HCT116 (cell line): Measurements from ENCODE around the gene CUBN. TPM values are rescaled to one million over a fixed set of nuclear protein-coding genes. Genes with fewer than 3 reads are reported as not detected.

Experiments used
- ATAC-seq: fragments of 200-7000 bp; cut with Tn5 transposase; 2 replicates; pipeline ENCODE4 v1.9.1; 2020; ENCODE audit warnings: mild to moderate bottlenecking, moderate library complexity
- BruUV-seq: library from RNA; stranded (reverse); fragments of 400-500 nt; replicated peaks from 2 replicates; lab custom pipeline; 2021; lab: Mats Ljungman, UMichigan
- CTCF ChIA-PET: fragments of 300-600 bp; sonication (Branson Sonifier 250); formaldehyde crosslinking; loops from one replicate; lab custom pipeline; 2021; ENCODE audit warnings: antibody characterized with exemption; lab: Charles Lee
- POLR2A ChIA-PET: fragments of 300-600, 350-600 bp; sonication (Branson Sonifier 250); formaldehyde crosslinking; loops from one replicate; lab custom pipeline; 2021; ENCODE audit warnings: antibody characterized with exemption; lab: Charles Lee
- RAD21 ChIA-PET, 2 experiments: fragments of 300-600 bp; sonication (Branson Sonifier 250); formaldehyde crosslinking; loops; one replicate each; lab custom pipeline; 2023; ENCODE audit warnings: low total read pairs in 2 of 2; ENCODE audit not compliant: uncharacterized antibody in 2 of 2, unreplicated experiment in 2 of 2, low non-redundant PET in 1 of 2; lab: Charles Lee
- DNase-seq: peaks from one replicate; pipeline ENCODE4 v3.0.0-alpha.2; 2010; ENCODE audit warnings: low read depth, low spot score
- H2AFZ ChIP-seq: fragments of 200-600 bp; shearing (Covaris generic), sonication (generic); 2 replicates; pipeline ENCODE4 v1.6.1; 2017; ENCODE audit warnings: low read depth, mixed run types, mixed read lengths, antibody characterized with exemption, low read length; ENCODE audit not compliant: poor library complexity, severe bottlenecking
- H3K27ac ChIP-seq: 2 replicates; pipeline ENCODE4 v1.5.1; 2012; ENCODE audit warnings: low read depth, low read length
- H3K27me3 ChIP-seq: fragments of 200-600 bp; sonication (generic); 2 replicates; pipeline ENCODE4 v1.6.1; 2016; ENCODE audit warnings: mixed run types, low read length, mixed read lengths; ENCODE audit not compliant: insufficient read depth
- H3K36me3 ChIP-seq, 2 experiments: fragments of 200-500 bp in 1 of 2; fragments of 200-600 bp in 1 of 2; sonication (Bioruptor generic) in 1 of 2; sonication (generic) in 1 of 2; 2 replicates each; pipeline versions ENCODE4 v1.5.1 to v1.6.1; 2014 to 2016; ENCODE audit warnings: low read length in 2 of 2, inconsistent platforms in 1 of 2, mixed read lengths in 1 of 2, mixed run types in 1 of 2; ENCODE audit not compliant: insufficient read depth in 2 of 2, control insufficient read depth in 1 of 2
- H3K4me1 ChIP-seq, 2 experiments: fragments of 200-600 bp in 1 of 2; sonication (generic) in 1 of 2; 2 replicates each; pipeline versions ENCODE4 v1.5.1 to v1.6.1; 2012 to 2017; ENCODE audit warnings: low read length in 2 of 2, inconsistent platforms in 1 of 2, mild to moderate bottlenecking in 1 of 2, mixed read lengths in 1 of 2, mixed run types in 1 of 2, moderate library complexity in 1 of 2; ENCODE audit not compliant: insufficient read depth in 2 of 2, control insufficient read depth in 1 of 2
- H3K4me2 ChIP-seq: fragments of 200-600 bp; sonication (generic); 2 replicates; pipeline ENCODE4 v1.6.1; 2017; ENCODE audit warnings: mixed run types, low read length, mixed read lengths
- H3K4me3 ChIP-seq, 2 experiments: fragments of 200-600 bp in 1 of 2; sonication (generic) in 1 of 2; replicated peaks in 1 of 2; 2 replicates each; pipeline ENCODE4 v1.5.1; 2011 to 2016; ENCODE audit warnings: low read length in 2 of 2, control low read depth in 1 of 2, low read depth in 1 of 2, mild to moderate bottlenecking in 1 of 2, mixed read lengths in 1 of 2, mixed run types in 1 of 2
- H3K79me2 ChIP-seq: fragments of 200-600 bp; sonication (generic); 2 replicates; pipeline ENCODE4 v1.6.1; 2017; ENCODE audit warnings: mild to moderate bottlenecking, mixed run types, low read length, moderate library complexity, mixed read lengths; ENCODE audit not compliant: insufficient read depth
- H3K9ac ChIP-seq: fragments of 200-600 bp; sonication (generic); 2 replicates; pipeline ENCODE4 v1.6.1; 2016; ENCODE audit warnings: low read length, mixed read lengths
- H3K9me2 ChIP-seq: fragments of 200-600 bp; sonication (generic), shearing (Covaris generic); 2 replicates; pipeline ENCODE4 v1.6.1; 2017; ENCODE audit warnings: mixed run types, mild to moderate bottlenecking, moderate library complexity; ENCODE audit not compliant: insufficient read depth
- H3K9me3 ChIP-seq, 2 experiments: fragments of 200-500 bp in 1 of 2; fragments of 200-600 bp in 1 of 2; sonication (Bioruptor generic) in 1 of 2; sonication (generic) in 1 of 2; 2 replicates each; pipeline ENCODE4 v1.6.1; 2014 to 2017; ENCODE audit warnings: low read length in 2 of 2, mixed read lengths in 2 of 2, inconsistent platforms in 1 of 2, low read depth in 1 of 2, mild to moderate bottlenecking in 1 of 2, mixed run types in 1 of 2, moderate library complexity in 1 of 2; ENCODE audit not compliant: control insufficient read depth in 1 of 2, insufficient read depth in 1 of 2
- H4K20me1 ChIP-seq: fragments of 200-600 bp; sonication (generic), shearing (Covaris generic); 2 replicates; pipeline ENCODE4 v1.6.1; 2017; ENCODE audit warnings: mixed run types, mild to moderate bottlenecking, moderate library complexity; ENCODE audit not compliant: insufficient read depth
- CBX3 ChIP-seq: IDR thresholded peaks from 2 replicates; pipeline ENCODE4 v1.6.1; 2012; ENCODE audit warnings: low read depth
- EGR1 ChIP-seq: IDR thresholded peaks from 2 replicates; pipeline ENCODE4 v1.6.1; 2012; ENCODE audit warnings: low read depth
- EZH2 ChIP-seq: fragments of 200-600 bp; sonication (generic); IDR thresholded peaks from 2 replicates; pipeline ENCODE4 v1.6.1; 2017; ENCODE audit warnings: antibody characterized with exemption, mixed run types
- EZH2phosphoT487 ChIP-seq: fragments of 200-600 bp; IDR thresholded peaks from 2 replicates; pipeline ENCODE4 v1.6.1; 2018; ENCODE audit warnings: antibody characterized with exemption, borderline replicate concordance
- FOSL1 ChIP-seq: IDR thresholded peaks from 2 replicates; pipeline ENCODE4 v1.6.1; 2012; ENCODE audit warnings: low read depth
- JUND ChIP-seq: IDR thresholded peaks from 2 replicates; pipeline ENCODE4 v1.6.1; 2012
- POLR2A ChIP-seq: IDR thresholded peaks from 2 replicates; pipeline ENCODE4 v1.7.0; 2011; ENCODE audit warnings: borderline replicate concordance; ENCODE audit not compliant: insufficient read depth, insufficient read length; ENCODE audit errors: extremely low read depth
- POLR2AphosphoS5 ChIP-seq: IDR thresholded peaks from 2 replicates; pipeline ENCODE4 v1.6.1; 2011; ENCODE audit warnings: mild to moderate bottlenecking, low read depth, low read length, moderate library complexity
- RAD21 ChIP-seq: IDR thresholded peaks from 2 replicates; pipeline ENCODE4 v1.6.1; 2012; ENCODE audit warnings: low read depth, mild to moderate bottlenecking
- SIN3A ChIP-seq: IDR thresholded peaks from 2 replicates; pipeline ENCODE4 v1.6.1; 2012; ENCODE audit warnings: low read depth
- SP1 ChIP-seq: IDR thresholded peaks from 2 replicates; pipeline ENCODE4 v1.6.1; 2012; ENCODE audit warnings: low read depth
- SRF ChIP-seq: IDR thresholded peaks from 2 replicates; pipeline ENCODE4 v1.6.1; 2012; ENCODE audit warnings: low read depth
- TCF7L2 ChIP-seq: IDR thresholded peaks from 2 replicates; pipeline ENCODE4 v1.7.0; 2011; ENCODE audit warnings: borderline replicate concordance, inconsistent platforms; ENCODE audit not compliant: insufficient read depth, insufficient read length; ENCODE audit errors: extremely low read depth
- YY1 ChIP-seq: IDR thresholded peaks from 2 replicates; pipeline ENCODE4 v1.6.1; 2011; ENCODE audit warnings: low read length, low read depth, moderate library complexity, mild to moderate bottlenecking; ENCODE audit not compliant: insufficient replicate concordance; ENCODE audit errors: extremely low read depth
- ZNF274 ChIP-seq: fragments of 200-500 bp; sonication (Bioruptor generic); IDR thresholded peaks from 2 replicates; pipeline ENCODE4 v1.6.1; 2014; ENCODE audit warnings: mild to moderate bottlenecking, low read depth, low read length, inconsistent platforms
- intact Hi-C: fragments of 100-400 bp; cut with micrococcal nuclease; formaldehyde crosslinking; loops from 2 replicates; pipeline ENCODE4 v1.10.0; 2022
- total RNA-seq: library from RNA; stranded (reverse); gene quantifications from one replicate; pipeline ENCODE4 v1.2.1, GENCODE V29; 2021; ENCODE audit not compliant: unreplicated experiment
- TF ChIP-seq, protein P1 (sequence below), 3 experiments: fragments of 200-600 bp in 1 of 3; sonication (generic) in 1 of 3; IDR thresholded peaks in 2 of 3; conservative IDR thresholded peaks in 1 of 3; 2 replicates each; pipeline ENCODE4 v1.5.1; 2012 to 2017; ENCODE audit warnings: low read depth in 2 of 3, low read length in 2 of 3, antibody characterized with exemption in 1 of 3, borderline replicate concordance in 1 of 3, control low read depth in 1 of 3, mild to moderate bottlenecking in 1 of 3, mixed read lengths in 1 of 3, mixed run types in 1 of 3, moderate library complexity in 1 of 3; ENCODE audit not compliant: insufficient read depth in 1 of 3
- TF ChIP-seq, protein P2 (sequence below): IDR thresholded peaks from 2 replicates; pipeline ENCODE4 v1.6.1; 2012; ENCODE audit warnings: low read depth
- TF ChIP-seq, protein P3 (sequence below): IDR thresholded peaks from 2 replicates; pipeline ENCODE4 v1.6.1; 2011; ENCODE audit warnings: mild to moderate bottlenecking, low read length, moderate library complexity; ENCODE audit not compliant: insufficient replicate concordance; ENCODE audit errors: extremely low read depth
- TF ChIP-seq, protein P4 (sequence below): IDR thresholded peaks from 2 replicates; pipeline ENCODE4 v1.6.1; 2012

CUBN gene
- total RNA-seq, 1 experiment from 2014 or later, result 1.2 TPM

DNA sequence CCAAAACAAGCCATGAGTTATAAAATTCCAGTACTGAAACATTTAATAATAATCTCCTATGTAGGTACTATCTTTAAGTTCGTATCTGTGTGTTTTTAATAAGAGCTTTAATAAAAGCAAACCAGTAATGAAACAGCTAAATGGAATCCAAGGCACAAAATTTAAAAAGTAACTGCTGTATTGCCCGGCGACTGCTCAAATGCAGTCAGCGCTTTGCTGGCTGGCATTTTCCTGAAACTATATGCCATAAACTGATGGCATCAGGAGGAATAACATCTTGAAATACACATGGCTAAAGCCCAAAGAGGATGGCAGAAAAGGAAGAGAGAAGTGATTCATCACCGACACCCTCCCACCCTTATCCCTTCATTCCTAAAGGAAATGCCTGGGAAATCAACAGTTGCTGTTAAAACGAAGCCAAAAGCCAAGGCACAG lies 133.1 kb downstream of the CUBN start:
- Histone ChIP-seq H3K9me2 (no peaks in the 10 kb centered on the region), H3K27ac (no peak overlapping the region), H3K79me2 (no peaks in the 10 kb centered on the region), H4K20me1 (no peaks in the 10 kb centered on the region), H3K9ac (no peak overlapping the region), H3K27me3 (no peaks in the 10 kb centered on the region), H3K36me3 (no peaks in the 10 kb centered on the region), H2AFZ (no peak overlapping the region), H3K9me3 (no peaks in the 10 kb centered on the region), H3K4me2 (no peak overlapping the region), H3K4me1 (no peaks in the 10 kb centered on the region), H3K4me3 (no peak overlapping the region)
- TF ChIP-seq RAD21 (no peak), POLR2A (no peak), TCF7L2 (no peak), SP1 (no peak), CBX3 (no peak), YY1 (no peak), JUND (no peak), EGR1 (no peak), ZNF274 (no peak), SRF (no peak), EZH2phosphoT487 (no peak), SIN3A (no peak), POLR2AphosphoS5 (no peak), EZH2 (no peak), FOSL1 (no peak)
- TF ChIP-seq, protein P1, sequence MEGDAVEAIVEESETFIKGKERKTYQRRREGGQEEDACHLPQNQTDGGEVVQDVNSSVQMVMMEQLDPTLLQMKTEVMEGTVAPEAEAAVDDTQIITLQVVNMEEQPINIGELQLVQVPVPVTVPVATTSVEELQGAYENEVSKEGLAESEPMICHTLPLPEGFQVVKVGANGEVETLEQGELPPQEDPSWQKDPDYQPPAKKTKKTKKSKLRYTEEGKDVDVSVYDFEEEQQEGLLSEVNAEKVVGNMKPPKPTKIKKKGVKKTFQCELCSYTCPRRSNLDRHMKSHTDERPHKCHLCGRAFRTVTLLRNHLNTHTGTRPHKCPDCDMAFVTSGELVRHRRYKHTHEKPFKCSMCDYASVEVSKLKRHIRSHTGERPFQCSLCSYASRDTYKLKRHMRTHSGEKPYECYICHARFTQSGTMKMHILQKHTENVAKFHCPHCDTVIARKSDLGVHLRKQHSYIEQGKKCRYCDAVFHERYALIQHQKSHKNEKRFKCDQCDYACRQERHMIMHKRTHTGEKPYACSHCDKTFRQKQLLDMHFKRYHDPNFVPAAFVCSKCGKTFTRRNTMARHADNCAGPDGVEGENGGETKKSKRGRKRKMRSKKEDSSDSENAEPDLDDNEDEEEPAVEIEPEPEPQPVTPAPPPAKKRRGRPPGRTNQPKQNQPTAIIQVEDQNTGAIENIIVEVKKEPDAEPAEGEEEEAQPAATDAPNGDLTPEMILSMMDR (IDR thresholded peaks at IDR 0.05 in 2 of 3, conservative IDR thresholded peaks at IDR 0.05 in 1 of 3; ENCODE audit: borderline replicate concordance in 1 of 3, insufficient read depth in 1 of 3, low read depth in 2 of 3, low read length in 2 of 3), result no peak
- TF ChIP-seq, protein P2, sequence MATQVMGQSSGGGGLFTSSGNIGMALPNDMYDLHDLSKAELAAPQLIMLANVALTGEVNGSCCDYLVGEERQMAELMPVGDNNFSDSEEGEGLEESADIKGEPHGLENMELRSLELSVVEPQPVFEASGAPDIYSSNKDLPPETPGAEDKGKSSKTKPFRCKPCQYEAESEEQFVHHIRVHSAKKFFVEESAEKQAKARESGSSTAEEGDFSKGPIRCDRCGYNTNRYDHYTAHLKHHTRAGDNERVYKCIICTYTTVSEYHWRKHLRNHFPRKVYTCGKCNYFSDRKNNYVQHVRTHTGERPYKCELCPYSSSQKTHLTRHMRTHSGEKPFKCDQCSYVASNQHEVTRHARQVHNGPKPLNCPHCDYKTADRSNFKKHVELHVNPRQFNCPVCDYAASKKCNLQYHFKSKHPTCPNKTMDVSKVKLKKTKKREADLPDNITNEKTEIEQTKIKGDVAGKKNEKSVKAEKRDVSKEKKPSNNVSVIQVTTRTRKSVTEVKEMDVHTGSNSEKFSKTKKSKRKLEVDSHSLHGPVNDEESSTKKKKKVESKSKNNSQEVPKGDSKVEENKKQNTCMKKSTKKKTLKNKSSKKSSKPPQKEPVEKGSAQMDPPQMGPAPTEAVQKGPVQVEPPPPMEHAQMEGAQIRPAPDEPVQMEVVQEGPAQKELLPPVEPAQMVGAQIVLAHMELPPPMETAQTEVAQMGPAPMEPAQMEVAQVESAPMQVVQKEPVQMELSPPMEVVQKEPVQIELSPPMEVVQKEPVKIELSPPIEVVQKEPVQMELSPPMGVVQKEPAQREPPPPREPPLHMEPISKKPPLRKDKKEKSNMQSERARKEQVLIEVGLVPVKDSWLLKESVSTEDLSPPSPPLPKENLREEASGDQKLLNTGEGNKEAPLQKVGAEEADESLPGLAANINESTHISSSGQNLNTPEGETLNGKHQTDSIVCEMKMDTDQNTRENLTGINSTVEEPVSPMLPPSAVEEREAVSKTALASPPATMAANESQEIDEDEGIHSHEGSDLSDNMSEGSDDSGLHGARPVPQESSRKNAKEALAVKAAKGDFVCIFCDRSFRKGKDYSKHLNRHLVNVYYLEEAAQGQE, result no peak
- TF ChIP-seq, protein P3, sequence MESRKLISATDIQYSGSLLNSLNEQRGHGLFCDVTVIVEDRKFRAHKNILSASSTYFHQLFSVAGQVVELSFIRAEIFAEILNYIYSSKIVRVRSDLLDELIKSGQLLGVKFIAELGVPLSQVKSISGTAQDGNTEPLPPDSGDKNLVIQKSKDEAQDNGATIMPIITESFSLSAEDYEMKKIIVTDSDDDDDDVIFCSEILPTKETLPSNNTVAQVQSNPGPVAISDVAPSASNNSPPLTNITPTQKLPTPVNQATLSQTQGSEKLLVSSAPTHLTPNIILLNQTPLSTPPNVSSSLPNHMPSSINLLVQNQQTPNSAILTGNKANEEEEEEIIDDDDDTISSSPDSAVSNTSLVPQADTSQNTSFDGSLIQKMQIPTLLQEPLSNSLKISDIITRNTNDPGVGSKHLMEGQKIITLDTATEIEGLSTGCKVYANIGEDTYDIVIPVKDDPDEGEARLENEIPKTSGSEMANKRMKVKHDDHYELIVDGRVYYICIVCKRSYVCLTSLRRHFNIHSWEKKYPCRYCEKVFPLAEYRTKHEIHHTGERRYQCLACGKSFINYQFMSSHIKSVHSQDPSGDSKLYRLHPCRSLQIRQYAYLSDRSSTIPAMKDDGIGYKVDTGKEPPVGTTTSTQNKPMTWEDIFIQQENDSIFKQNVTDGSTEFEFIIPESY, result no peak
- TF ChIP-seq, protein P4, sequence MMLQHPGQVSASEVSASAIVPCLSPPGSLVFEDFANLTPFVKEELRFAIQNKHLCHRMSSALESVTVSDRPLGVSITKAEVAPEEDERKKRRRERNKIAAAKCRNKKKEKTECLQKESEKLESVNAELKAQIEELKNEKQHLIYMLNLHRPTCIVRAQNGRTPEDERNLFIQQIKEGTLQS, result no peak
- POLR2A ChIA-PET, result interaction anchor here (1.3 kb wide), 1 partner anchor 15 kb away, joined by 3 read pairs; no protein-coding TSS in a partner anchor
- intact Hi-C loops, result no loop called here
- no TSS peak for BruUV-seq
- RAD21 ChIA-PET, result no interaction called here
- no peak for DNase-seq
- CTCF ChIA-PET, result no interaction called here
- ATAC-seq, result no peak
